K562 (cell line): Measurements from ENCODE around the gene ARHGAP25. TPM values are rescaled to one million over a fixed set of nuclear protein-coding genes. Genes with fewer than 3 reads are reported as not detected.

Experiments
- CTBP1 ChIP-seq: fragments of 450-650 bp; IDR thresholded peaks from 2 replicates; pipeline ENCODE4 v1.6.1; 2016; ENCODE audit warnings: borderline replicate concordance
- CTCFL ChIP-seq: IDR thresholded peaks from 2 replicates; pipeline ENCODE4 v1.6.1; 2011; ENCODE audit warnings: borderline replicate concordance, low read depth, mild to moderate bottlenecking, moderate library complexity, low read length; ENCODE audit not compliant: insufficient read depth, poor library complexity, severe bottlenecking
- MNT ChIP-seq, 2 experiments: fragments of 450-650 bp; conservative IDR thresholded peaks; 2 replicates each; pipeline ENCODE4 v1.6.1; 2017; ENCODE audit warnings: mild to moderate bottlenecking in 2 of 2, moderate library complexity in 2 of 2
- RAD21 ChIP-seq, 2 experiments: fragments of 250-450 bp in 1 of 2; fragments of 450-650 bp in 1 of 2; sonication (Bioruptor Pico) in 1 of 2; formaldehyde crosslinking in 1 of 2; IDR thresholded peaks in 1 of 2; conservative IDR thresholded peaks in 1 of 2; 2 replicates each; pipeline versions ENCODE4 v1.4.0 to v1.8.0; 2020 to 2022; ENCODE audit warnings: mild to moderate bottlenecking in 2 of 2, moderate library complexity in 1 of 2
- REST ChIP-seq, 2 experiments: fragments of 450-650 bp; formaldehyde crosslinking in 1 of 2; IDR thresholded peaks; 2 replicates each; pipeline versions ENCODE4 v1.4.0 to v1.6.1; 2014 to 2020; ENCODE audit warnings: mild to moderate bottlenecking in 2 of 2, borderline replicate concordance in 1 of 2, low read depth in 1 of 2
- ZBTB33 ChIP-seq: sonication (generic); formaldehyde crosslinking; IDR thresholded peaks from 2 replicates; pipeline ENCODE4 v1.8.1; 2023; ENCODE audit warnings: mild to moderate bottlenecking, missing genetic modification reagents
- ZNF384 ChIP-seq: IDR thresholded peaks from 2 replicates; pipeline ENCODE4 v1.6.1; 2012; ENCODE audit warnings: low read depth, low read length, improper control_type of control experiment
- polyA plus RNA-seq, 8 experiments: library from polyadenylated mRNA; depleted of rRNA in 4 of 8; stranded (reverse) in 5 of 8; unstranded in 3 of 8; fragments of >200 nt; fragmentation: Nextera tagmentation in 2 of 8; fragmentation: Illumina TruSeq in 1 of 8; extraction: Ambion mirVana in 2 of 8; extraction: Trizol in 1 of 8; gene quantifications; 2 replicates each; pipeline versions ENCODE4 v1.2.1 to v1.2.3, GENCODE V29; 2011 to 2014; ENCODE audit warnings: inconsistent platforms in 1 of 8, missing spikeins in 1 of 8
- total RNA-seq, 7 experiments: library from RNA; depleted of rRNA in 6 of 7; stranded (reverse); fragments of >200 nt in 6 of 7; fragmentation: Illumina TruSeq in 2 of 7; extraction: Trizol in 2 of 7; gene quantifications; 2 replicates each; pipeline versions ENCODE4 v1.2.1 to v1.2.3, GENCODE V29; 2011 to 2021; ENCODE audit warnings: low replicate concordance in 1 of 7
- TF ChIP-seq, protein P1 (sequence below): sonication (generic); formaldehyde crosslinking; IDR thresholded peaks from 2 replicates; pipeline ENCODE4 v1.5.0; 2020; ENCODE audit warnings: missing genetic modification reagents

Gene ARHGAP25
- total and polyA plus RNA-seq, 9 of the 15 experiments (the other 6 are each of a cell fraction or from before 2014, with no cell fraction given) = 4.9 to 14.8 (median 10.7) TPM

DNA sequence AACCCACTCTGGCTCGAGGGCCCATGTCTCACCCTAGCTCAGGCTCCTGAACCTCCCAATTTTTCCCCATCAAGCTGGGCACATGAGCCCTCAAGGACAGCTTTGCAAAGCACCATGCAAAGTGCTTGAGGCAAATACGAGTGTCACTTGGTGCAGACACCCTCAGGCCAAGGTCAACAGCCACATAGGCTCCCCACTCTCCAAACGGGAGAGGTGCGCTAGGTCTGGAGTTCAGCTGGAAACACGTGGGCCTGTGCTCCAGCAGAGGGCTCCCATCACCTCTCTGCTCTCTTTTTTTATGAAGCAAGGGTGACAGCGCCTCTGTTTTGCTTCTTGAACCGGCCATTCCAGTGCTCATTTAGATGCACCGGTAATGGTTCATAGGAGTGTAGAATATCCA is 11.9 kb upstream of the ARHGAP25 start (continued):
- TF ChIP-seq, protein P1, sequence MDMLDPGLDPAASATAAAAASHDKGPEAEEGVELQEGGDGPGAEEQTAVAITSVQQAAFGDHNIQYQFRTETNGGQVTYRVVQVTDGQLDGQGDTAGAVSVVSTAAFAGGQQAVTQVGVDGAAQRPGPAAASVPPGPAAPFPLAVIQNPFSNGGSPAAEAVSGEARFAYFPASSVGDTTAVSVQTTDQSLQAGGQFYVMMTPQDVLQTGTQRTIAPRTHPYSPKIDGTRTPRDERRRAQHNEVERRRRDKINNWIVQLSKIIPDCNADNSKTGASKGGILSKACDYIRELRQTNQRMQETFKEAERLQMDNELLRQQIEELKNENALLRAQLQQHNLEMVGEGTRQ (CRISPR knock-in tag) = peak; percentile 47; the same call in 1 of the 2 replicates
- peak; percentile 65 for TF ChIP-seq CTCFL
- TF ChIP-seq REST (IDR thresholded peaks at IDR 0.05; ENCODE audit: borderline replicate concordance) = peak; percentile 15; the same call in 1 of the 2 replicates
- no peak for TF ChIP-seq REST (CRISPR knock-in tag; IDR thresholded peaks at IDR 0.05; ENCODE audit: low read depth)
- TF ChIP-seq ZNF384 = peak; percentile 55; the same call in 1 of the 2 replicates
- TF ChIP-seq MNT (conservative IDR thresholded peaks at IDR 0.05) = 0 out of 4 replicates have a peak, but pooled peaks have one; percentile 16 to 26
- TF ChIP-seq CTBP1 = 0 out of 2 replicates have a peak, but pooled peaks have one; percentile 14
- peak; percentile 76 for TF ChIP-seq ZBTB33 (CRISPR knock-in tag)
- TF ChIP-seq RAD21 (CRISPR knock-in tag; conservative IDR thresholded peaks at IDR 0.05 in 1 of 2, IDR thresholded peaks at IDR 0.05 in 1 of 2) = peak; percentile 25 to 56; a peak in 3 of 4 replicates
